CD4-positive, alpha-beta T cell treated with Interleukin-1 beta for 1 hour (primary cell): Measurements from ENCODE around the gene LHFPL2.

Experiments used
- DNase-seq, 2 donors: peaks; one replicate each; pipeline ENCODE4 v3.0.0-alpha.2; 2020 to 2022

Gene LHFPL2

GRCh38 chr5:78540335-78541085 lies 108.1 kb downstream of the LHFPL2 start:
- DNase-seq = peak in 1 of 2 donors; percentile 33

DNA sequence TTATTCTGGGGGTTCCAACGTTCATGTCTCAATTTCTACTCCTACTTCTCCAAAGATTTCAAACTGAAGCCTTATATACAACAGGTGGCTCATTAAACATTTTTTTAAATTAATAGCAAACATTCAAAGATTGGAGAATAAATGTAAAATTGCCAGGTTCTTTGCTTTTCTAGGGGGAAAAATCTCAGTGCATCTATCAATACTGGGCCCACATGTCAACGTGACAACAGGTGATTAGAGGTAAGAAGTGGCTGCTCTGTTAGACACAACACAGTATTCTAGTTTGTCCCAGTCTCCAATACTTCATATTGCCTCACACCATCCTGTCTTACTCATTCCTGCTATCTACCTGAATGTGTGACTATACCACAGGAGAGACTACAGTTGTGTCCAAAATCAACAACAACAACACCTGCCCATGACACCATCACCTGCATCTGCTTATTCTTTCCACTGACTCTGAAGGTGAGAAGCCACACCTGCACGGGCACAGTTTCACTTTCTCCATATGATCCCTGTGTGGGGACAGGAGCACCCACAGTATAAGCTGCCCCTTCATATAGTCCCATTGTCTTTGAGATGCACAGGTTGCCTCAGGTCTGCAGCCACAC lies 110.2 kb downstream of the LHFPL2 start:
- DNase-seq = no peak

DNA sequence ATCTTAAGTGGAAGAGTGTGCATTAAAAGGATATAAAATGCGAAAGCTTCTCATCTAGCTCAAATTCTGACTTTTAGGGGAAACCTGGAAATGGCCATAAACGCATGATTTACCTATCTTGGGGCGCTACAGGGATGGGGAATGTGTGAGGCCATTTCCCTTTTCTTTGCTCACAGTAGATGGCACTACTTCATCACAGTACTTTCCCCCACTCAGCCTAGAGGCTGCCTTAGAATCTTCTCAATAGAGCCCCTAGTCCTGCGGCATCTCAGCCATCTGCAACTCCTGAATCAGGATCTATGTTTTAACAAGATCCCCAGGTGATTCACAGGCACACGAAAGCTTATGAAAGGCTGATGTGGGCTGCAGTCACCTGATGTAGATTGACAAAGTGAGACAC lies 110.8 kb downstream of the LHFPL2 start:
- DNase-seq = peak in 1 of 2 donors; percentile 7

DNA sequence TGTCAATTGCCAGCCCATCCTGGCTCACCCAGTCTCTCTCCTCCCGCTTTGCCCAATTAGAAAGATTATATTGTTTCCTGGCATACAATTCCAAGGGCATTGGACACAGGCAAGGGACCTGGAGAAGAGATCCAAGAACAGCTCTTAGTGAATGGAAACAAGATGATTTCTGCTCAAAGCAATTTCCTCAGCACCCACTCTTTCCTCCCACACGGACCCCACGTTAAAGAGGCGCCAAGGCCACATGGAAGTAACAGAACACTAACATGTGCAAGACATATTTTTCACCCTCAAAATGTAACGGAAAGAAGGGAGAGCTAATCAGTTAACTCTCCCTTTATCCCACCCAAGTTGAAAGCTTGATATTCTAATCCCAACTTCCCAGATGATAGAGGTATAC lies 111.2 kb downstream of the LHFPL2 start:
- no peak for DNase-seq

DNA sequence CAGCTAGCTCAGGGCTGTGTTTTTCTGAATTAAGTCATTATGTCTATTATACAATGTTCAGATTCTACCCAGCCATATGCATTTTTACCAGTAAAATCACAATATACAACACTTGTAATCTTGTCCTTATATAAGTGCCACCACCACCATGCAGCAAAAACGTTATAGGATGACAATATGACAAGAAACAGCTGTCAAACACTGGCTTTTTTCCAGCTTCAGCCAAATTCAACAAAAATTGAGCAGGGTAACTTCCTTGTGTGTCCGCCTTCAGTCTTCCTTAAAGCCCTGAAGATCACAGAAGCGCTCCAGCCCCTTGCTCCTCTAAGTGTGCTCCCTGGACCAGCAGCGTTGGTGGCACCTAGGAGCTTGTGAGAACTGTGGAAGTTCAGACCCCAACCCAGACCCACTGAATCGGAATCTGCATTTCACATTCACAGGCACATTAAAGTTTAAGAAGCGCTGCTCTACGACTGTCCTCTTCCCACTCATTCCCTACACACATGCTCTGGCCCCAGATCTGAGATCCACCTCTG lies 111.8 kb downstream of the LHFPL2 start:
- DNase-seq = no peak

DNA sequence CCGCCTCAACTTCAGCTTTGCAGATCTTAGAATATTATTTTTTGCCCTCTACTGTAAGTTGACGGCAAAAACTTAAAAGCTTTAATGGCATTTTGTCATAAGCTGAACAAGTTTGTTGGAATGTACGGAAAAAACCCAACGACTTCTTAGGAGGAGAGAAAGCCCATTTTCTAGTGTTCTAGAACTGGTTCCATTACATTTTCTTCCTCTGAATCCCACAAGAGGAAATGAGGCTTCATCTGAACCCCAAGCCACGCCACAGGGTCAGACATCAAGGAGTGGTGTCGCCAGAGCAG lies 113.7 kb downstream of the LHFPL2 start:
- DNase-seq = no peak

GRCh38 chr5:78534148-78534904 lies 114.2 kb downstream of the LHFPL2 start:
- peak in 1 of 2 donors; percentile 54 for DNase-seq

- no peak for DNase-seq
Measured at GRCh38 chr5:78533356-78533755, 115.2 kb downstream of the LHFPL2 start.

DNA sequence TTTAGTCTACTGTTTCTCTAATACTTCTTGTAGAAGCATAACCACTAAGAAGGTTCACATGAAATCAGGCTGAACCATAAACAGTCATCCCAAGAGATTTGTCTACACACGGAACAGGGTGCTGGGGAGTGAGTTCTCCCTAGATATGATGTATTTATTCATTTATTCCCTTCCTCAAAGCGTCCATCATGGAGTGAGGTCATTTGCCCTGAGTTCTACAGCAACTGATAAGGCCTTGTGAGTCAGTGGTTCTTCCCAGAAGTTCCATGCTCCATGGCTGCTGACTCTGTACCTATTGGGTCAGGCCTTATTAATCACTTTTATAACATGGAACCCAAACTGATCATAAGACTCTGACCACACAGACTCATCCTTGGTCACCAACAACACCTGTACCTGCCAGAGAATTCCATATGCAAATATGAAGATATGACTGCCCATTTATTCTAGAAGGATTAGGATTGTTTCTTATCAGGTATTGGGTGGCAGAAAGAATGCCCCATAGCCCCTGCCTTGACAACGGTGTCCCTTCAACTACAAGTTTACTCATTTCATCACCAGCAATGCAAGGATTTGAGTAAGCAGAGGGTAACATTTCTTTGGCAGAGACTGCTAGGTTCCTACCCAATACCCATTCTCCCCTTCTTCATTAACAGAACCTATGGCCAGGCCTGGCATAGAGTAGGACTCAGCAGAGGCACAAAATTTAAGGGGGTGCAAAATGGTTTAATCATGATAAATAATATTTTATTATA lies 118.1 kb downstream of the LHFPL2 start:
- DNase-seq = peak in 1 of 2 donors; percentile 21

- no peak for DNase-seq
Measured at GRCh38 chr5:78527925-78528324, 120.6 kb downstream of the LHFPL2 start.

DNA sequence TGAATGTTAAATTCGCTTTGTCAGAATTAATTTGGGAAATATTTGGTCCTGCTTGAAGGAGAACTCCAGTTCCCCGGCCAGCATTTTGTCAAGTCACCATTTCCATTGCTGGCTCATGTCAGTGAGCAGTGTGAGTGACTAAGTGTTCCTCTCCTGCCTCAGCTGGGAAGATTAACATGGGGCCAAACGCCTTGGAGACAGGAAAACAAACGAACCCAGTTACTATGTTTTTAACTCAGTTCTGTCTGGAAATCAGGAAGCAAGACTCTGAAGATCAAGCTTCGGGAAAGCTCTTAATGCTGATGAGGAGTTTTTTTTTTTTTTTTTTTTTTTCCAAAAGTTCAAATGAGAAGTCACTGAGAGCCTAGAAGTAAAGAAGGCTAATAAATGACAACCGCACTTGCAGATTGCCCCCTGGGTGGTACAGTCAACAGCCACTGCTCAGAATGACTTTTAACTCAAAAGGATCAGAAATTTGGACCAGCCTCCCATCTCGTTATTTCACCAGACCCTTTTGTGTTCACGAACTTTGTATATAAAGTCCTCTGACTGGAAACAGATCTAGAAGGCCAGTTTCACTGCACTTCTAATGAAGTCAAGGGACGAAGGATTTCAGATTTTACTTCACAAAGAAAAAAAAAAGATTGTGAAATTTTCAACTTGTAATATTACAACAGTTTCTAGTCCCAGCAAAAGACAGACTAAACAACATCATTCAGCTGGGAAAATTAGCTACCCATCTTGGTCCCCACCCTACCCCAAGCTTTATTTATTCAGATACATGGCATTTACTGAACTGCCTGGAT lies 121.3 kb downstream of the LHFPL2 start:
- DNase-seq = peak in 1 of 2 donors; percentile 74

DNA sequence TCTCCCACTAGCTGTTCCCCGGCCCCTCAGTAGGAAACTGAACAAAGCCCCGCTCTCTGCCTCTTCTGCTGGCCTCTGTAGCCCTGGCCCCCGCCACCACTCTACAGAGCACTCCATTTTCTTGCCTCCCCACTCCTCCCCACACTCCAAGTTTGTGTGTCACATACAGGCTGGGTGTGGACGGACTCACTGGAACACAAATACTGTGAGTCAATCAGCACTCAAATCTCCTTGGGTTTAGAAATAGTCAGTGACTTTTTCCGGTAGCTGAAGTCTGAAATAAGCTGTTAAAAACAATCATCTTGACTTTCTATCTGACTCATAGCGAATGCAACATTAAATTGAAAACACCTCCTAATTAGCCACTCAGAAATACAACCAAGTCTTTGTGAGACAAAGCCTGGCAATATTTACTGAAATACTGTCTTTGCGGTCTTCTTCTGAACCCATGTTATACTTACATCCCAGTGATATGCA lies 122.5 kb downstream of the LHFPL2 start:
- peak in 1 of 2 donors; percentile 25 for DNase-seq

GRCh38 chr5:78523314-78524193 lies 125.0 kb downstream of the LHFPL2 start:
- DNase-seq = no peak

- no peak for DNase-seq
Measured at GRCh38 chr5:78522476-78523260, 125.9 kb downstream of the LHFPL2 start.

- DNase-seq = no peak
Measured at GRCh38 chr5:78521455-78521854, 127.1 kb downstream of the LHFPL2 start.

DNA sequence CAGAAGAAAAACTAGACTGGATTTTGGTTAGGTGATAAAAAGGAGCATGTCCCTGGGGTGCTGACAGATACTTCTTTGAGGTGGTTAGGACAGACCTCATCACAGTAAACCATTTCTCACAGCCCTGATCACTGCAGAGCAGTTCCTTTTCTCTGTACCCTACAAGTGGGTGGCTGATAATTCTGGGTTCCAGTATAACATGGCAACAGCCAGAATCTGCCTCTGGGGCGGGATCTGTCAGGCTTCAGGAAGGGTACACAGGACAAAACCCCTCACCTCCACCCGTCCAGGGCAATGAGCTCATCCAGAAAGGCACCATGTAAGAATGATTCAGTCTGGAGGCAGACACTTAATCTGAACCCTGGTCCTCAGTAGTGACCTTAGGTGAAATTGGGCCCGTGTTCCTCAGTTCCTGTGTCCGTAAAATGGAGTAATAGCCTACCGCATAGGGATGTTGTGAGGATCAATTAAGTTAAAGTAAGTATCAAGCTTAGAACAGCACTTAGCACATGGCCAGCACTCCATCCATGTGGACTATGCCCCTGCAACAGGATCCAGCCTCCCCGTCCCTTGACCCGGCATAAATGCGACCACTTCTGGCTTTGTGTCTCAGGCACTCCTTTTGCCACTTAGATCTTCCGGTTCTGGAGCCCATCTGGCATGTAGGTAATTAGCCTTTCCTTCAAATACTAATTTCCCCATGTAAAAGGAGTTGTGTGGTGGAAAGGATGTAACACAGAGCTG lies 129.2 kb downstream of the LHFPL2 start:
- no peak for DNase-seq

DNA sequence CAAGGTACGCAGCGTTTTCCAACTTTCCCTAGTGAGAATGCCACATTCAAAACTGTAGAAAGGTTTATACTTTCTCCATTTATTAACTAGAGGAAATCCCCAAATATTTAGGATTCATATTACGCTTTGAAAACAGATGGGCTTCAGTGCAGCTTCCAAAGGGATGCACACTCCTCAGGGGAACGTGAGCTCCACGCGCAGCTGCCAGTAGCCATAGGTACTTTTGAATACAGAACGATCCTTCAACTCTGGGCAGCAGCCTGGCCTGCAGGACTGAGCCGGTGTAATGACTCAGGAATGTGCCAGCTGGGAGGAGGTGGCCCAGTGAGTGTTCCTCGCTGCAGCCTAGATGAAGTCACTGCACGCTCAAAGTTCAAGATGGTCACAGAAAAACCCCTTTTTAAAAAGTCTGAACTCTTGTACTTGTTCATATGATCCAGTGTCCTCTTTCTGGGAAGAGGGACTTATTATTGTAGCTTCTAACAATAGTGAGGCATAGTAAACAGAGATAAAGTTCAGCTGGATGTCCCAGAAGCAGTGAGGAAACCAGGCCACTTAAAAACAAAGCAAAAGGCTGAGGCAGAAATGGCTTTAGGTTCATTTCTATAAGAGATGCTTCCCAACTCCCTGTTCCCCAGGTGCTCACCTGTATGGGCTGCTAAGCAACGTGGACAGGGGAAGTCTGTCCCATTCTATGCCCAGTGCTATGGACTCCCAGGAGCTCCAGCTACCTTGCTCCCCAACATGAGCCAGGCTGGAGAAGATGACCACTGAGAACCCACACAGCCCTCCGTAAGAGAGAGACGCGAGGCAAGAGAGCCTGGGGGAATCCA lies 130.0 kb downstream of the LHFPL2 start:
- no peak for DNase-seq

- no peak for DNase-seq
Measured at GRCh38 chr5:78515670-78516069, 132.9 kb downstream of the LHFPL2 start.
